GM18517 (cell line): ENCODE results near the gene MVB12B.

Experiments
- ATAC-seq: cut with Tn5 transposase; IDR thresholded peaks from one replicate; pipeline ENCODE4 v1.9.1; 2021; ENCODE audit warnings: mild to moderate bottlenecking, moderate library complexity; ENCODE audit not compliant: unreplicated experiment

Gene MVB12B

GRCh38 chr9:126329476-126330275 lies 3.0 kb downstream of the MVB12B start:
- no peak for ATAC-seq

- ATAC-seq, result no peak
Observed at GRCh38 chr9:126330536-126330935, 3.9 kb downstream of the MVB12B start.

- ATAC-seq, result no peak
Observed at GRCh38 chr9:126331964-126332748, 5.5 kb downstream of the MVB12B start.

GRCh38 chr9:126334721-126335621 lies 8.3 kb downstream of the MVB12B start:
- no peak for ATAC-seq

- no peak for ATAC-seq
Observed at GRCh38 chr9:126335837-126336735, 9.5 kb downstream of the MVB12B start.

GRCh38 chr9:126336736-126337325 lies 10.2 kb downstream of the MVB12B start:
- ATAC-seq, result no peak

- no peak for ATAC-seq
Observed at GRCh38 chr9:126337729-126338372, 11.2 kb downstream of the MVB12B start.

GRCh38 chr9:126338945-126339344 lies 12.3 kb downstream of the MVB12B start:
- ATAC-seq, result no peak

GRCh38 chr9:126341426-126341825 lies 14.8 kb downstream of the MVB12B start:
- no peak for ATAC-seq

GRCh38 chr9:126341902-126342301 lies 15.3 kb downstream of the MVB12B start:
- no peak for ATAC-seq

GRCh38 chr9:126342621-126343031 lies 16.0 kb downstream of the MVB12B start:
- ATAC-seq, result no peak

GRCh38 chr9:126343271-126343700 lies 16.7 kb downstream of the MVB12B start:
- no peak for ATAC-seq

- no peak for ATAC-seq
Observed at GRCh38 chr9:126346031-126346430, 19.4 kb downstream of the MVB12B start.

- no peak for ATAC-seq
Observed at GRCh38 chr9:126347093-126347492, 20.5 kb downstream of the MVB12B start.

GRCh38 chr9:126347911-126348760 lies 21.5 kb downstream of the MVB12B start:
- no peak for ATAC-seq

- no peak for ATAC-seq
Observed at GRCh38 chr9:126348911-126349550, 22.4 kb downstream of the MVB12B start.

GRCh38 chr9:126354887-126355770 lies 28.5 kb downstream of the MVB12B start:
- no peak for ATAC-seq
